GM21619 (cell line): Measurements from ENCODE around the gene ETV3L.
"Not testable (repeated sequence)": the region's sequence is repeated elsewhere in the genome, so short reads cannot be mapped to it uniquely, and the experiment has no call there.

Source experiments
- ATAC-seq: cut with Tn5 transposase; IDR thresholded peaks from one replicate; pipeline ENCODE4 v1.9.1; 2021; ENCODE audit not compliant: unreplicated experiment

ETV3L gene

GRCh38 chr1:157105988-157106812, 6.6 kb upstream of the ETV3L start:
- ATAC-seq, result peak; percentile 85

- no peak for ATAC-seq
These were observed 5.8 kb upstream of the ETV3L start for GRCh38 chr1:157105298-157105987.

GRCh38 chr1:157104598-157105293, 5.1 kb upstream of the ETV3L start:
- no peak for ATAC-seq

- ATAC-seq, result no peak
These were observed 3.7 kb upstream of the ETV3L start for GRCh38 chr1:157103268-157103667.

GRCh38 chr1:157101149-157101548, 1.5 kb upstream of the ETV3L start:
- no peak for ATAC-seq

- ATAC-seq, result not testable (repeated sequence)
These were observed 498 bp downstream of the ETV3L start for GRCh38 chr1:157098987-157099632.

- no peak for ATAC-seq
These were observed 1.1 kb downstream of the ETV3L start for GRCh38 chr1:157098519-157098918.

GRCh38 chr1:157097692-157098091, 1.9 kb downstream of the ETV3L start:
- ATAC-seq, result no peak

GRCh38 chr1:157096881-157097280, 2.7 kb downstream of the ETV3L start:
- ATAC-seq, result no peak

GRCh38 chr1:157095551-157095950, 4.1 kb downstream of the ETV3L start:
- ATAC-seq, result no peak

- no peak for ATAC-seq
These were observed 4.5 kb downstream of the ETV3L start for GRCh38 chr1:157095091-157095490.

- ATAC-seq, result no peak
These were observed 6.8 kb downstream of the ETV3L start for GRCh38 chr1:157092831-157093230.

- no peak for ATAC-seq
These were observed 7.8 kb downstream of the ETV3L start for GRCh38 chr1:157091668-157092273.

- no peak for ATAC-seq
These were observed 8.4 kb downstream of the ETV3L start for GRCh38 chr1:157091186-157091585.

GRCh38 chr1:157090771-157091170, 8.8 kb downstream of the ETV3L start:
- ATAC-seq, result no peak

- no peak for ATAC-seq
These were observed 9.4 kb downstream of the ETV3L start for GRCh38 chr1:157090196-157090647.

GRCh38 chr1:157089789-157090188, 9.8 kb downstream of the ETV3L start:
- no peak for ATAC-seq

GRCh38 chr1:157088607-157089006, 11.0 kb downstream of the ETV3L start:
- ATAC-seq, result no peak

- no peak for ATAC-seq
These were observed 12.6 kb downstream of the ETV3L start for GRCh38 chr1:157087030-157087429.

GRCh38 chr1:157086299-157086698, 13.3 kb downstream of the ETV3L start:
- ATAC-seq, result no peak

- no peak for ATAC-seq
These were observed 14.2 kb downstream of the ETV3L start for GRCh38 chr1:157085421-157085820.
